IMR-90 (cell line): ENCODE data around the gene FAM118A. TPM values are rescaled to one million over a fixed set of nuclear protein-coding genes. Genes with fewer than 3 reads are reported as not detected.

ENCODE experiments used
- ATAC-seq: fragments of 200-7000 bp; cut with Tn5 transposase; 2 replicates; pipeline ENCODE4 v1.9.1; 2020; ENCODE audit warnings: low read depth, mild to moderate bottlenecking, moderate library complexity
- BruUV-seq: library from RNA; stranded (reverse); fragments of 400-500 nt; replicated peaks from 2 replicates; lab custom pipeline; 2021; lab: Mats Ljungman, UMichigan
- CTCF ChIA-PET: fragments of 300-600 bp; formaldehyde crosslinking; extraction: SDS; loops from one replicate; lab custom pipeline; 2021; ENCODE audit warnings: antibody characterized with exemption; lab: Yijun Ruan, JAX
- POLR2A ChIA-PET: fragments of 300-600 bp; sonication (Branson Sonifier 250); formaldehyde crosslinking; loops from one replicate; lab custom pipeline; 2022; ENCODE audit warnings: antibody characterized with exemption; ENCODE audit not compliant: unreplicated experiment; lab: Charles Lee
- DNase-seq: peaks from one replicate; pipeline ENCODE4 v3.0.0; 2013
- H2AFZ ChIP-seq: replicated peaks from 2 replicates; pipeline ENCODE3; 2013; ENCODE audit warnings: low read length, mild to moderate bottlenecking; ENCODE audit not compliant: poor library complexity
- H2AK5ac ChIP-seq: 2 replicates; pipeline ENCODE4 v1.6.1; 2013; ENCODE audit warnings: low read depth, low read length, inconsistent platforms
- H2AK9ac ChIP-seq: replicated peaks from 2 replicates; pipeline ENCODE3; 2013; ENCODE audit warnings: mild to moderate bottlenecking, low read depth, low read length, moderate library complexity; ENCODE audit not compliant: poor library complexity
- H2BK120ac ChIP-seq: 2 replicates; pipeline ENCODE4 v1.6.1; 2013; ENCODE audit warnings: low read depth, low read length, inconsistent platforms
- H2BK15ac ChIP-seq: 3 replicates; pipeline ENCODE4 v1.6.1; 2013; ENCODE audit warnings: low read depth, low read length, inconsistent platforms
- H2BK20ac ChIP-seq: 2 replicates; pipeline ENCODE4 v1.6.1; 2013; ENCODE audit warnings: low read depth, mild to moderate bottlenecking, inconsistent platforms, low read length, moderate library complexity
- H2BK5ac ChIP-seq: 2 replicates; pipeline ENCODE4 v1.6.1; 2013; ENCODE audit warnings: mild to moderate bottlenecking, low read depth, low read length, inconsistent platforms; ENCODE audit not compliant: poor library complexity, severe bottlenecking
- H3K14ac ChIP-seq: replicated peaks from 2 replicates; pipeline ENCODE4 v1.6.1; 2013; ENCODE audit warnings: low read depth, low read length, inconsistent platforms
- H3K18ac ChIP-seq: 2 replicates; pipeline ENCODE4 v1.6.1; 2013; ENCODE audit warnings: low read depth, low read length, control low read depth
- H3K23ac ChIP-seq: 2 replicates; pipeline ENCODE4 v1.6.1; 2013; ENCODE audit warnings: low read depth, low read length, inconsistent platforms
- H3K27ac ChIP-seq: 2 replicates; pipeline ENCODE4 v1.5.1; 2013; ENCODE audit warnings: mild to moderate bottlenecking, control low read depth, low read length; ENCODE audit not compliant: insufficient read depth
- H3K27me3 ChIP-seq: 2 replicates; pipeline ENCODE4 v1.6.1; 2013; ENCODE audit warnings: low read length; ENCODE audit not compliant: control insufficient read depth, insufficient read depth
- H3K36me3 ChIP-seq: 2 replicates; pipeline ENCODE4 v1.6.1; 2013; ENCODE audit warnings: low read length, mixed read lengths; ENCODE audit not compliant: control insufficient read depth, insufficient read depth
- H3K4ac ChIP-seq: 2 replicates; pipeline ENCODE4 v1.6.1; 2013; ENCODE audit warnings: low read depth, low read length, inconsistent platforms
- H3K4me1 ChIP-seq: 2 replicates; pipeline ENCODE4 v1.6.1; 2013; ENCODE audit warnings: low read length, mixed read lengths; ENCODE audit not compliant: control insufficient read depth, insufficient read depth
- H3K4me2 ChIP-seq: 2 replicates; pipeline ENCODE4 v1.6.1; 2013; ENCODE audit warnings: low read depth, mild to moderate bottlenecking, control low read depth, low read length, moderate library complexity
- H3K4me3 ChIP-seq: 2 replicates; pipeline ENCODE4 v1.5.1; 2013; ENCODE audit warnings: low read depth, mild to moderate bottlenecking, control low read depth, low read length, moderate library complexity; ENCODE audit not compliant: insufficient read depth
- H3K56ac ChIP-seq: 2 replicates; pipeline ENCODE4 v1.6.1; 2013; ENCODE audit warnings: low read length, inconsistent platforms; ENCODE audit not compliant: insufficient read depth; ENCODE audit errors: extremely low read depth
- H3K79me1 ChIP-seq, 2 experiments: 2 replicates each; pipeline ENCODE4 v1.6.1; 2013; ENCODE audit warnings: low read length in 2 of 2, inconsistent platforms in 1 of 2, low read depth in 1 of 2
- H3K9ac ChIP-seq: 2 replicates; pipeline ENCODE4 v1.6.1; 2013; ENCODE audit warnings: low read depth, low read length, control low read depth
- H3K9me1 ChIP-seq: 2 replicates; pipeline ENCODE4 v1.6.1; 2013; ENCODE audit warnings: low read length, inconsistent platforms; ENCODE audit not compliant: insufficient read depth
- H3K9me3 ChIP-seq: 2 replicates; pipeline ENCODE4 v1.6.1; 2013; ENCODE audit warnings: low read length; ENCODE audit not compliant: control insufficient read depth, insufficient read depth
- H4K20me1 ChIP-seq: 2 replicates; pipeline ENCODE4 v1.6.1; 2013; ENCODE audit warnings: low read length, inconsistent platforms; ENCODE audit not compliant: insufficient read depth
- H4K5ac ChIP-seq: 2 replicates; pipeline ENCODE4 v1.6.1; 2013; ENCODE audit warnings: mild to moderate bottlenecking, low read depth, low read length, control low read depth
- H4K8ac ChIP-seq, 2 experiments: 2 replicates each; pipeline ENCODE4 v1.6.1; 2013; ENCODE audit warnings: low read depth in 2 of 2, low read length in 2 of 2, control low read depth in 1 of 2, inconsistent platforms in 1 of 2
- H4K91ac ChIP-seq: 2 replicates; pipeline ENCODE4 v1.6.1; 2013; ENCODE audit warnings: low read depth, low read length, inconsistent platforms; ENCODE audit not compliant: insufficient read depth
- BHLHE40 ChIP-seq: fragments of 150-350 bp; IDR thresholded peaks from 2 replicates; pipeline ENCODE4 v1.6.1; 2016; ENCODE audit warnings: mild to moderate bottlenecking, low read depth, low read length
- CEBPB ChIP-seq: IDR thresholded peaks from 2 replicates; pipeline ENCODE4 v1.6.1; 2012; ENCODE audit warnings: low read depth, low read length, improper control_type of control experiment
- CTCF ChIP-seq: conservative IDR thresholded peaks from 2 replicates; pipeline ENCODE4 v1.5.1; 2012; ENCODE audit warnings: mild to moderate bottlenecking, low read depth, low read length, improper control_type of control experiment
- MAZ ChIP-seq: IDR thresholded peaks from 2 replicates; pipeline ENCODE4 v1.6.1; 2012; ENCODE audit warnings: low read depth, mild to moderate bottlenecking, low read length, improper control_type of control experiment, moderate library complexity, borderline replicate concordance
- MXI1 ChIP-seq: IDR thresholded peaks from 2 replicates; pipeline ENCODE4 v1.6.1; 2012; ENCODE audit warnings: low read depth, mild to moderate bottlenecking, low read length, moderate library complexity, borderline replicate concordance
- RAD21 ChIP-seq: IDR thresholded peaks from 2 replicates; pipeline ENCODE4 v1.6.1; 2012; ENCODE audit warnings: low read length, improper control_type of control experiment
- RFX5 ChIP-seq: IDR thresholded peaks from 2 replicates; pipeline ENCODE4 v1.8.0; 2012; ENCODE audit warnings: low read depth, mild to moderate bottlenecking, low read length, moderate library complexity
- USF2 ChIP-seq: fragments of 150-350 bp; IDR thresholded peaks from 2 replicates; pipeline ENCODE4 v1.6.1; 2017; ENCODE audit warnings: mild to moderate bottlenecking, antibody characterized with exemption, low read length, low read depth
- WGBS, 2 experiments: methylation state at CpG; one replicate each; pipeline versions ENCODE4 v1.1.5 to v1.1.7; 2013; ENCODE audit warnings: missing lambda C conversion rate in 2 of 2; ENCODE audit not compliant: insufficient read length in 1 of 2; ENCODE audit errors: extremely low coverage in 2 of 2; 5-methylcytosine and 5-hydroxymethylcytosine counted together
- dilution Hi-C: fragments of 300-500 bp; cut with HindIII; formaldehyde crosslinking; loops from one replicate; pipeline ENCODE4 v1.14.3; 2018; ENCODE audit warnings: low sequenced_read_pairs; ENCODE audit not compliant: unreplicated experiment
- in situ Hi-C: fragments of 300-500 bp; cut with MboI; formaldehyde crosslinking; loops from 3 replicates; pipeline ENCODE4 v1.14.3; 2019; ENCODE audit warnings: low sequenced_read_pairs, inconsistent platforms, mixed read lengths
- intact Hi-C: fragments of 100-400 bp; cut with micrococcal nuclease; formaldehyde crosslinking; loops from 2 replicates; pipeline ENCODE4 v1.10.0; 2022
- polyA plus RNA-seq, 3 experiments: library from polyadenylated mRNA; depleted of rRNA; stranded (reverse); fragments of >200 nt; gene quantifications; 2 replicates each; pipeline ENCODE4 v1.2.3, GENCODE V29; 2012; ENCODE audit warnings: low replicate concordance in 1 of 3
- total RNA-seq: library from RNA; depleted of rRNA; stranded (reverse); fragments of >200 nt; gene quantifications from 2 replicates; pipeline ENCODE4 v1.2.3, GENCODE V29; 2012

The FAM118A gene
- total and polyA plus RNA-seq, 2 of the 4 experiments (the other 2 are of a cell fraction), result 20.6 to 95.6 TPM

GRCh38 chr22:45366713-45367112 is 57.0 kb downstream of the FAM118A start:
- H3K4me1 ChIP-seq, result no peaks in the 10 kb centered on the region
- H2AK5ac ChIP-seq, result no peak overlapping the region
- H3K4me3 ChIP-seq, result no peak overlapping the region
- no peak overlapping the region for H3K56ac ChIP-seq
- no peak overlapping the region for H3K23ac ChIP-seq
- H4K91ac ChIP-seq, result no peak overlapping the region
- H3K36me3 ChIP-seq, result no peaks in the 10 kb centered on the region
- H3K27ac ChIP-seq, result no peak overlapping the region
- H3K9ac ChIP-seq, result no peak overlapping the region
- ATAC-seq (no peak), DNase-seq (no peak)
- no peaks in the 10 kb centered on the region for H4K20me1 ChIP-seq
- H2BK20ac ChIP-seq, result no peak overlapping the region
- no peak overlapping the region for H3K18ac ChIP-seq
- no peaks in the 10 kb centered on the region for H3K79me1 ChIP-seq
- ChIA-PET POLR2A (no interaction called here), CTCF (no interaction called here)
- no peak overlapping the region for H2AFZ ChIP-seq
- no peak overlapping the region for H2AK9ac ChIP-seq
- no peak overlapping the region for H2BK5ac ChIP-seq
- no peak for TF ChIP-seq BHLHE40
- no peak for TF ChIP-seq MXI1
- no peak for TF ChIP-seq RAD21
- TF ChIP-seq CTCF, result no peak
- TF ChIP-seq MAZ, result no peak
- TF ChIP-seq RFX5, result no peak
- TF ChIP-seq CEBPB, result no peak
- no peak for TF ChIP-seq USF2
- H3K9me1 ChIP-seq, result no peaks in the 10 kb centered on the region
- H4K8ac ChIP-seq, result no peak overlapping the region
- no peak overlapping the region for H4K5ac ChIP-seq
- H3K14ac ChIP-seq, result no peak overlapping the region
- peaks cover 10% of the 10 kb centered on the region for H3K9me3 ChIP-seq
- no TSS peak for BruUV-seq
- H3K27me3 ChIP-seq, result peaks cover 16% of the 10 kb centered on the region
- H2BK15ac ChIP-seq, result no peak overlapping the region
- intact Hi-C loops, result no loop called here
- dilution Hi-C loops, result no loop called here
- H2BK120ac ChIP-seq, result no peak overlapping the region
- in situ Hi-C loops, result no loop called here
- H3K4ac ChIP-seq, result no peak overlapping the region
- WGBS, 2 experiments, result no CpG with 5 or more reads among the region's 3 CpGs
- no peak overlapping the region for H3K4me2 ChIP-seq
